ENCODE measurements around the gene PLLP. TPM values are rescaled to one million over a fixed set of nuclear protein-coding genes. Genes with fewer than 3 reads are reported as not detected.

PLLP gene
- total RNA-seq, 1 experiment from 2014 or later: 0.72 TPM

- DNase-seq (ENCODE audit: low read depth, low spot score) (no peak), ATAC-seq (no peak)
- Histone ChIP-seq H3K27ac (ENCODE audit: low read length) (no peak overlapping the region), H3K9me3 (ENCODE audit: control insufficient read depth, insufficient read depth, low read depth, low read length) (no peaks in the 10 kb centered on the region), H3K36me3 (ENCODE audit: control insufficient read depth, insufficient read depth, low read length) (peaks cover 5% of the 10 kb centered on the region), H3K27me3 (ENCODE audit: control insufficient read depth, insufficient read depth, low read length) (no peaks in the 10 kb centered on the region), H3K4me3 (ENCODE audit: low read depth in 2 of 2, low read length in 2 of 2) (no peak overlapping the region), H3K4me1 (ENCODE audit: control insufficient read depth, insufficient read depth, low read length) (no peaks in the 10 kb centered on the region)
- ChIA-PET POLR2A (no interaction called here), CTCF (no interaction called here)
- BruUV-seq (replicated peaks): TSS peak; percentile 48
- no peak for TF ChIP-seq TCF7L2 (IDR thresholded peaks at IDR 0.05; ENCODE audit: low read depth, low read length)
- TF ChIP-seq SIN3A (IDR thresholded peaks at IDR 0.05; ENCODE audit: borderline replicate concordance, insufficient read depth, low read depth, low read length): no peak
- TF ChIP-seq REST (IDR thresholded peaks at IDR 0.05; ENCODE audit: insufficient read depth in 1 of 2, low read depth in 2 of 2, low read length in 1 of 2): no peak
- TF ChIP-seq POLR2AphosphoS5 (IDR thresholded peaks at IDR 0.05; ENCODE audit: low read depth, low read length): no peak
- no peak for TF ChIP-seq CTCF (IDR thresholded peaks at IDR 0.05)
- intact Hi-C loops (cut with micrococcal nuclease; ENCODE audit: unreplicated experiment): no loop called here
- in situ Hi-C loops (cut with HindIII; ENCODE audit: low pct_unique_long_range_greater_than_20kb, low sequenced_read_pairs): no loop called here
These were observed 45.4 kb downstream of the PLLP start for GRCh38 chr16:57239107-57239506.

GRCh38 chr16:57238682-57239081 lies 45.8 kb downstream of the PLLP start:
- no TSS peak for BruUV-seq (replicated peaks)
- Histone ChIP-seq H3K27ac (ENCODE audit: low read length) (no peak overlapping the region), H3K9me3 (ENCODE audit: control insufficient read depth, insufficient read depth, low read depth, low read length) (no peaks in the 10 kb centered on the region), H3K36me3 (ENCODE audit: control insufficient read depth, insufficient read depth, low read length) (peaks cover 5% of the 10 kb centered on the region), H3K4me1 (ENCODE audit: control insufficient read depth, insufficient read depth, low read length) (no peaks in the 10 kb centered on the region), H3K4me3 (ENCODE audit: low read depth in 2 of 2, low read length in 2 of 2) (no peak overlapping the region), H3K27me3 (ENCODE audit: control insufficient read depth, insufficient read depth, low read length) (no peaks in the 10 kb centered on the region)
- POLR2A ChIA-PET: no interaction called here
- DNase-seq (ENCODE audit: low read depth, low spot score) (no peak), ATAC-seq (no peak)
- TF ChIP-seq SIN3A (IDR thresholded peaks at IDR 0.05; ENCODE audit: borderline replicate concordance, insufficient read depth, low read depth, low read length) (no peak), TCF7L2 (IDR thresholded peaks at IDR 0.05; ENCODE audit: low read depth, low read length) (no peak), REST (IDR thresholded peaks at IDR 0.05; ENCODE audit: insufficient read depth in 1 of 2, low read depth in 2 of 2, low read length in 1 of 2) (no peak), CTCF (IDR thresholded peaks at IDR 0.05) (no peak), POLR2AphosphoS5 (IDR thresholded peaks at IDR 0.05; ENCODE audit: low read depth, low read length) (no peak)
- in situ Hi-C loops (cut with HindIII; ENCODE audit: low pct_unique_long_range_greater_than_20kb, low sequenced_read_pairs) (no loop called here), intact Hi-C loops (cut with micrococcal nuclease; ENCODE audit: unreplicated experiment) (no loop called here)
- CTCF ChIA-PET: no interaction called here
